ENCODE results near the gene ZBTB17.

DNA sequence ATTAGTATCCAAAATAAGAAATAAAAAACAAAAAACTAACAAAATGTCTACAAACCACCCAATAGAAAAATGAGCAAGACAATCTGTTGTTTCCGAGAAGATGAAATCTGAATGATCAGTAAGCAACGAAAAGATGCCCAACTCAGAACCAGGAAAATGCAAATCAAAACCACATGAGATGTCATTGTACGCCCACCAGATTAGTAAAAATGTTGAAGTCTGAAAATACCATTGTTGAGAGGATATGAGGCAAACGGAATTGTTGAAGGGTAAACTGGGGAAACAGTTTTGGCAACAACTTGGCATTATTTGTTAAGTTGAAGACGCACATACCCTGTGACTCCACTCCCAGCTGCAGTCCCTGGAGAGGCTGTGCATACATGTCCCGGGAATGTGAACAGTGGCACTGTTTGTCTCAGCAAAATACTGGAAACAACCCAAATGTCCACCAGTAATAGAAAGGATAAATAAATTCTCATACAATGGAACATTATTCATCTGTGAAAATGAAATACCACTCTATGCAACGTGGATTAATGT lies 10.6 kb downstream of the ZBTB17 start:
- TF ChIP-seq REST (IDR thresholded peaks at IDR 0.05; ENCODE audit: insufficient read depth in 1 of 2, low read depth in 2 of 2, low read length in 2 of 2) (no peak), SIN3A (IDR thresholded peaks at IDR 0.05; ENCODE audit: borderline replicate concordance, insufficient read depth, low read length) (no peak), POLR2AphosphoS5 (IDR thresholded peaks at IDR 0.05; ENCODE audit: low read depth, low read length) (no peak)

Data from PFSK-1 (cell line).